Measurements from ENCODE around the gene ERCC4.

Gene ERCC4

DNA sequence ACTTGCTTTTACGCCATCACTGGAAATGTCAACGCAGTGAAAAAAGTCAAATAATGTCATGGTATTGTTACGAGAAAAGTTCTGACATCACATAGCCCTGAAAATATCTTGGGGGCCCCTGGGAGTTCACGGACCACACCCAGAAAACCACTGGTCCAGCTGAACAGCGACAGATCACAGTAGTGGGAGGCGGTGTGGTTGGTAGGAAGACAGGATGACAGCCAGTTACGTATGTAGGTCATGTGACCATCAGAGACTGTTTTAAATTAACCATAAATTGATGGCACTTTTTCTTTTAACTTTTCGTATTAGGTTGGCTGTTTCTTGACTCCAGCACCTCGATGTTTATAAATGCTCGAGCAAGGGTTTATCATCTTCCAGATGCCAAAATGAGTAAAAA, 11.9 kb downstream of the ERCC4 start:
- Histone ChIP-seq H3K9me3 (ENCODE audit: severe bottlenecking) (no peaks in the 10 kb centered on the region), H3K27me3 (ENCODE audit: insufficient read depth, low read depth, severe bottlenecking) (no peaks in the 10 kb centered on the region), H3K27ac (no peak overlapping the region), H3K4me3 (ENCODE audit: low read depth, low read length) (no peak overlapping the region), H3K36me3 (peaks cover 20% of the 10 kb centered on the region)
- no peak for DNase-seq
- TF ChIP-seq, protein P1, sequence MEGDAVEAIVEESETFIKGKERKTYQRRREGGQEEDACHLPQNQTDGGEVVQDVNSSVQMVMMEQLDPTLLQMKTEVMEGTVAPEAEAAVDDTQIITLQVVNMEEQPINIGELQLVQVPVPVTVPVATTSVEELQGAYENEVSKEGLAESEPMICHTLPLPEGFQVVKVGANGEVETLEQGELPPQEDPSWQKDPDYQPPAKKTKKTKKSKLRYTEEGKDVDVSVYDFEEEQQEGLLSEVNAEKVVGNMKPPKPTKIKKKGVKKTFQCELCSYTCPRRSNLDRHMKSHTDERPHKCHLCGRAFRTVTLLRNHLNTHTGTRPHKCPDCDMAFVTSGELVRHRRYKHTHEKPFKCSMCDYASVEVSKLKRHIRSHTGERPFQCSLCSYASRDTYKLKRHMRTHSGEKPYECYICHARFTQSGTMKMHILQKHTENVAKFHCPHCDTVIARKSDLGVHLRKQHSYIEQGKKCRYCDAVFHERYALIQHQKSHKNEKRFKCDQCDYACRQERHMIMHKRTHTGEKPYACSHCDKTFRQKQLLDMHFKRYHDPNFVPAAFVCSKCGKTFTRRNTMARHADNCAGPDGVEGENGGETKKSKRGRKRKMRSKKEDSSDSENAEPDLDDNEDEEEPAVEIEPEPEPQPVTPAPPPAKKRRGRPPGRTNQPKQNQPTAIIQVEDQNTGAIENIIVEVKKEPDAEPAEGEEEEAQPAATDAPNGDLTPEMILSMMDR (IDR thresholded peaks at IDR 0.05; ENCODE audit: low read depth, low read length), result no peak

DNA sequence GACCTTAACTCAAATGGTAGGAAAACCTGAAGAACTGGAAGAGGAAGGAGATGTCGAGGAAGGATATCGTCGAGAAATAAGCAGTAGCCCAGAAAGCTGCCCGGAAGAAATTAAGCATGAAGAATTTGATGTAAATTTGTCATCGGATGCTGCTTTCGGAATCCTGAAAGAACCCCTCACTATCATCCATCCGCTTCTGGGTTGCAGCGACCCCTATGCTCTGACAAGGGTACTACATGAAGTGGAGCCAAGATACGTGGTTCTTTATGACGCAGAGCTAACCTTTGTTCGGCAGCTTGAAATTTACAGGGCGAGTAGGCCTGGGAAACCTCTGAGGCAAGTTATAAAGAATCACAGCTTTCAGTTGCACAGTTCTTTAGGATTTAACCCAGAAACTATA, 15.5 kb downstream of the ERCC4 start:
- TF ChIP-seq, protein P1 (IDR thresholded peaks at IDR 0.05; ENCODE audit: low read depth, low read length), result peak; percentile 64
- H3K36me3 ChIP-seq, result peaks cover 26% of the 10 kb centered on the region
- no peaks in the 10 kb centered on the region for H3K27me3 ChIP-seq (ENCODE audit: insufficient read depth, low read depth, severe bottlenecking)
- H3K9me3 ChIP-seq (ENCODE audit: severe bottlenecking), result no peaks in the 10 kb centered on the region
- DNase-seq, result peak; percentile 15
- no peak overlapping the region for H3K4me3 ChIP-seq (ENCODE audit: low read depth, low read length)
- no peak overlapping the region for H3K27ac ChIP-seq

DNA sequence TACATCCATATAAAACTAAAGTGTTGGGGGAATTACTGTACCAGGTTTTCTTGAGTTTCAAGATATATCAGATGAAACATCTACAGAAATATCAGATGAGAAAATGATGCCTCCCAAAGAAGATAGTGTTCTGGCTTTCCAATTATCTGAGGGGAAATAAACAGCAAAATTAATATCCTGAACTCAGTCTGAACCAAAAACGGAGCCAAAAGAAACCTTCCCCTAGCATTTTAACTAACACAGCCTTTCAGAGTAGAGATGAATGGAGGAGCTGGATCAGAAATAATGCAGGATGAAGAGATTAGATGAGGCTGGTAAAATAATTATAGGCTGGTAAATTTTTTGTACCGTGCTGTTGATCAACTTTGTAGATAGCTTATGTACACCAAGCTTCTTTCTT, 16.2 kb downstream of the ERCC4 start:
- Histone ChIP-seq H3K27ac (no peak overlapping the region), H3K9me3 (ENCODE audit: severe bottlenecking) (no peaks in the 10 kb centered on the region), H3K27me3 (ENCODE audit: insufficient read depth, low read depth, severe bottlenecking) (no peaks in the 10 kb centered on the region), H3K36me3 (peaks cover 24% of the 10 kb centered on the region), H3K4me3 (ENCODE audit: low read depth, low read length) (no peak overlapping the region)
- no peak for DNase-seq
- TF ChIP-seq, protein P1 (IDR thresholded peaks at IDR 0.05; ENCODE audit: low read depth, low read length), result no peak

DNA sequence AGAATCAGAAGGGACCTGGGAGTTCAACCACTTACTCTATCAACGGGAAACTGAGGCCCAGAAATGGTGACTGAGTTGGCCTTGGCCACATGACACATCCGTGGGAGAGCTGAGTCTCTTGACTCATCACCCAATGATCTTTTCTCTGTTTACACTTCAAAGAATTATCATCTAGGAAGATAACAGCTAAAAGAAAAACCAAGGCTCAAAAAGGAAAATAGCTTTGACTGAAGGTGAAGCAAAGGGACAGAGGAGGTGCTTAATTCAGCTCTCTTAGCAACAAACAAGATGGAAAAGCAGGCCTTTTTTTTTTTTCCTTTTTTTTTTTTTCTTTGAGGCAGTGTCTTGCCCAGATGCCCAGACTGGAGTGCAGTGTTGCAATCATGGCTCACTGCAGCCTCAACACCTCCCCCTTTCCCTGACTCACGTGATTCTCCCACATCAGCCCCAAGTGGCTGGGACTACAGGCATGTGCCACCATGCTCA, 16.7 kb downstream of the ERCC4 start:
- Histone ChIP-seq H3K4me3 (ENCODE audit: low read depth, low read length) (no peak overlapping the region), H3K27ac (no peak overlapping the region), H3K9me3 (ENCODE audit: severe bottlenecking) (no peaks in the 10 kb centered on the region), H3K36me3 (peaks cover 24% of the 10 kb centered on the region), H3K27me3 (ENCODE audit: insufficient read depth, low read depth, severe bottlenecking) (no peaks in the 10 kb centered on the region)
- TF ChIP-seq, protein P1 (IDR thresholded peaks at IDR 0.05; ENCODE audit: low read depth, low read length), result no peak
- DNase-seq, result no peak

DNA sequence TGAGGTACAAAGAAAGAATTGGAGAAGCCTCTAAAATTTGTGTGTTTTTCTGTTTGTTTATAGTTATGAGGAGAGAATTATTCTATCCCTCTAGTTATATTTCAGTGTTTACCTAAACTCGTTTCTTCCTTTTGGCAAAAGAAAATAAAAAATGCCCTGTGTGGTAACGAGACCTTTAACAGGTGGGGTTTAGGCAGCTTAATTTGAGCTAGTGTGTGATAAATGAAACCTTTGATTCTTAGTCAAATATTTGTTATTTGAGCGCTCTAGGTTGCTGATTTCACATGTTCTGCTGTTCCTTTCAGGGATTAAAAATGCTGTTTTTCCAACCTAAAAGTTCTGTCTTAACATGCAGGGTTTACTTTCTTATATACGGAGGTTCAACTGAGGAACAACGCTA, 17.5 kb downstream of the ERCC4 start:
- Histone ChIP-seq H3K27ac (no peak overlapping the region), H3K27me3 (ENCODE audit: insufficient read depth, low read depth, severe bottlenecking) (no peaks in the 10 kb centered on the region), H3K4me3 (ENCODE audit: low read depth, low read length) (no peak overlapping the region), H3K9me3 (ENCODE audit: severe bottlenecking) (no peaks in the 10 kb centered on the region), H3K36me3 (peaks cover 24% of the 10 kb centered on the region)
- TF ChIP-seq, protein P1 (IDR thresholded peaks at IDR 0.05; ENCODE audit: low read depth, low read length), result no peak
- DNase-seq, result no peak

DNA sequence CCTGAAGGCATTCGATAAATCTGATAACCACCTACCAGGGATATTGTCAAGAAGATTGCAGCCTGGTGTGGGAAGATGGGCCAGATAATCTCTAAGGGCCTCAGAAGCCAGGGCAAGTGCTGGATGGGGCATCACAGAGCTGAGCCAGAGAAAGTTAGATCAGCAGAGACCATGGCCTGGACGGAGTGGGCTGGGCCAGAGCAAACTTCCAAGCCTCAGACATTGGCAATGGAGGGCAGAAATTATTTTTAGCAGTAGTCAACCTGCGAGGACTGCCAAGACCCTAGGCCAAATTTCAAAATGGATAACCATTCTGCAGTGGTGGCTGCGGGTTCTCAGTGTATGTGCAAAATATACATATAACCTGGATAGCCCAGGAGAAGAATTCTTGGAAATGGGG, 18.5 kb downstream of the ERCC4 start:
- no peaks in the 10 kb centered on the region for H3K9me3 ChIP-seq (ENCODE audit: severe bottlenecking)
- H3K27me3 ChIP-seq (ENCODE audit: insufficient read depth, low read depth, severe bottlenecking), result no peaks in the 10 kb centered on the region
- H3K36me3 ChIP-seq, result peaks cover 24% of the 10 kb centered on the region
- no peak overlapping the region for H3K4me3 ChIP-seq (ENCODE audit: low read depth, low read length)
- H3K27ac ChIP-seq, result no peak overlapping the region
- DNase-seq, result no peak
- TF ChIP-seq, protein P1 (IDR thresholded peaks at IDR 0.05; ENCODE audit: low read depth, low read length), result no peak
